Stimulated activated CD8-positive, alpha-beta memory T cell treated with anti-CD3 and anti-CD28 coated beads, Interleukin-4, amount 100 ng/mL, for 48 hours (primary cell): ENCODE results near the gene CREBZF.
"Not testable (repeated sequence)": the region's sequence is repeated elsewhere in the genome, so short reads cannot be mapped to it uniquely, and the experiment has no call there.

Source experiments
- DNase-seq: peaks from one replicate; pipeline ENCODE4 v3.0.0-alpha.2; 2020

Gene CREBZF

GRCh38 chr11:85619499-85619898 lies 45.4 kb downstream of the CREBZF start:
- peak; percentile 31 for DNase-seq

- DNase-seq, result not testable (repeated sequence)
Measured at GRCh38 chr11:85611643-85612042, 53.3 kb downstream of the CREBZF start.
